ENCODE data around the gene SLC4A11.
"Not testable (repeated sequence)": the region's sequence is repeated elsewhere in the genome, so short reads cannot be mapped to it uniquely, and the experiment has no call there.

Gene SLC4A11

DNA sequence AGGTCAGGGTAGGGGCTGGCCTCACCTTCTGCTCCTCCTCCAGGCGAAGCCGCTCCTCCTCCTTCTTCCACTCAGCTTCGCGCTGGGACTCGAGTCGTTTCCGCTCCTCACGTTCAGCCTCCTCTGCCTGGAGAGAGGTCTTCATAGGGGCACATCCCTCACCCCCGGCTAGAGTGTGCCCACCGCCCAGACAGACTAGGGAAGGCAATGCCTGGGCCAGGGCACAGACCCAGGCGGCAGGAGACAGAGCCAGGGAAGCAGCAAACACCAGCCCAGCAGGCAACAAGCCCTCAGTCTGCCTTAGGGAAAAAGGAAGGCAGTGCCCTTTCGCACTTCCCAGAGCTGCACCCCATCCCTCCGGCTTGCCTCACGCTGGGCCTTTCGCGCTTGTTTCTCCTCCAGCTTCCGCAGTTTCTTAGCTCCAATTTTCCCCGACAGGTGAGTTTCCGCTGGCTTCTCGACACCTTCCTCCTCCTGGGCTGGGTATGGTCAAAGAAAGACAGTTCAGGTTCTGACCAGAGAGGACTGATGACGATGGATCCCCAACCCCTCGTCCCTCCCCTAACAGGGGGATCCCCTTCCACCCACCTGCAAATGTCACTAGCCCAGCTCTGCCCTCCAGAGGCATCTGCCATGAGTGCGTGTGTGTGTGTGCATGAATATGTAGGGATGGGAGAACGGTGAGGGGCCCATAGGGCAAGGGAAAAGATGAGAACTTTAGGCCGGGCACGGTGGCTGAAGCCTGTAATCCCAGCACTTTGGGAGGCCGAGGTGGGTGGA, 38.8 kb downstream of the SLC4A11 start:
- DNase-seq: no peak

DNA sequence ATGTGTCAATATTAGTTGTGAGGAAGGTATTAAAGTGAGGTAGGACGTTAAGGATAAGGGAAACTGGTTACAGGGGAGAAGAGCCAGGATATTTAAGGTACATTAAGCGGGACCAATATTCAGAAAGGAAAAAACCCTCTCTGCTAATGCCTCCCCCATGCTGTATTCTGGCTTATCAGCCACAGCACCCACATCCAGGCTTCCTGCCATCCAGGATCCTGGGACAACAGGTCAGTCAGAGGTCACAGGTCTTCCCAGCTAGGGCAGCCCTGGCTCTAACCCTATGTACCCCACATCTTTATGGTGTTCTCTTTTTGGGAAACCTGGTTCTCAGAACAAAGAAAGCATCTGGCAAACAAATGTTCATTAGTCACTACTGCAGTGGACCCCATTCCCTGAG, 39.8 kb downstream of the SLC4A11 start:
- no peak for DNase-seq

DNA sequence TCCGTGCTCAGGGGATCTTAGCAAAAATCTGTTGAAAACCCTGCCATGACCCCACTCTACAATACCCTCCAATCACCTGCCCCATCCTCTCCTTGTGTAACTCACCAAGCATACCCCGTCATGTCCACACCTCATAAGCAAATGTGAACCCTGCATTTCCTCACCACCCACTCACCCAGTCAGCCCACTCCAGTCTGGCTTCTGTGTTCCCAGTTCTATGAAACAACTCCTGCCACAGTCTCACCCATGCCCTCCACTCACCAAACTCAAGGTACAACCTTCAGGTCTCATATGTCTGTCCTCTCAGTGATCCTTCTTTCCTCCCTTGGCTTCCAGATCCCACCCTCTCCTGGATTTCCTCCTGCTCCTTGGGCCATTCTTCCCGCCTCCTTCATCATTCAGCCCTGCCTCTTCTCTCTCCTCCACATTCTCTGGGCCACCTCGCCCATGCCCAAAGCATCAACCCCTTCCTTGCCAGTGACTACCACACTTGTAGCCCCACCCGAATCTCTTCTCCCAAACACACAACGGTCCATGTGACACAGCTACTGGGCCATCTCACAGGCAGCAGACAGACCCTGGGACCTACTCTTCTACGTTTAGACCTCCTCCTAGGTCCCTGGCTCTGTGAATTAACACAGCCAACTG, 43.3 kb downstream of the SLC4A11 start:
- no peak for DNase-seq

DNA sequence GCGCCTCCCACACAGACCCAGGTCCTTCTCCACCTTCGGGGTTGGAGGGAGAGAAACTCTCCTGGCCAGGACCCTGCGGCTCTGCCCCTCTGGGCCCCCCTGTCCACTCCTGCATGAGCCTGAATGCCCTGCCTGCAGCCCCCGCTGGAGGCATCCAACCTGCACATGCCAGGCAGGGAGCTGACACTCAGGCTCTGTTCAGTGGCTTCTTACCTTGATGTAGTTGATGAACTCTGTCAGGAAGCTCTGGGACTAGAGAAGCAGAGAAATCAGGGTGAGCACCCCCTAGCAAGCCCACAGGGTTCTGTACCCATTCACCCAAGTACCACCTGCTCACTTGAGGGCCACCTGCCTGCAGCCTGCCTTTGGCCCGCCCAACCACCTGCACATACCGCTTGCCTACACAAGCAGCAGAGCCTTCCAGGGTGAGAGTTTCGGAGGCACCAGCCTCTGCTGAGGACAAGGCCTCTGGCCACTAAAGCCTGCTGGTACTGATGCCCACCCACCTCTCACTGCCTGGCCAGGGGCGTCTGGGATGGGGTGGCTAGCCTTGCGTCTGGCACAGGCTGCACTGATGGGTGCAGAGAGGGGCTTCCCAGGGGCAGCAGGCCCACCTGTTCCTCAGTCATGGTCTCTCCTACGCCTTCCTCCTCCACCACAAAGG, 44.2 kb downstream of the SLC4A11 start:
- no peak for DNase-seq

DNA sequence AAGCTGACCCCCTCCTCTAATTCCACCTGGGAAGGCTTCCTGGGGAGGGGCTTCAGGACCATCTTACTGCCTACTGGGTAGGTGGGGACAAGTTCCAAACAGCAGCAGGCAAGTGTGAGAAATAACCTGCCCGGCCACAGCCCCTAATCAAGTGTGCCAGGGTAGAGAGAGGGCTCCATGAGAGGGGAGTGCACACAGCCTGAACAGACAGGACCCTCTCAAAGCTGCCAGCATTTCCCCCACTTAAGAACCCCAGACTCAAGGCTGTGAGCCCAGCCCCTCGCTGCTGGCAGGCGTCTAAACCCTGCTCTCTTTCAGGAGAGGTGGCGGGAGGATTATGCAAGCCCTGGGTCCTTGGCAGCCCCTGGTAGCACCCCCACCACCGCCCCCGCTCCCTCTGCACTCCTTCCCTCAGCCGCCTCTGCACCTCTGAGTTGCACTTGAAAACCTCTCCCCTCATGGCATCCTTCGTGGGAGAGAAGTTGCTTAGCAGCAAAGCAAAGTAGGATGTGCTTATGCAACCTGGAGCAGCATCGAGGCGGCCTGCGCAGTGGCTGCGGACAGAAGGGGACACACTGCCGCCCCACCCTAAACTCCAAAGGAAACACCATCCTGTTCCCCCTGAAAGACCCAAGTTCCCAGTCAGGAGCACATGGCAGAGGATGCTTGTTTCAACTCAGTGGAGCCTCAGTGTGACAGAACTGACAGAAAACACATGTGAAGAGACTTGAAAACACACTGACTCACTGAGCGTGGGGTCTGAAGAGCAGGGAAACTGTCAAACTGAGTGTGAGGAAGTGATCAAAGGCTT, 45.0 kb downstream of the SLC4A11 start:
- DNase-seq: no peak

DNA sequence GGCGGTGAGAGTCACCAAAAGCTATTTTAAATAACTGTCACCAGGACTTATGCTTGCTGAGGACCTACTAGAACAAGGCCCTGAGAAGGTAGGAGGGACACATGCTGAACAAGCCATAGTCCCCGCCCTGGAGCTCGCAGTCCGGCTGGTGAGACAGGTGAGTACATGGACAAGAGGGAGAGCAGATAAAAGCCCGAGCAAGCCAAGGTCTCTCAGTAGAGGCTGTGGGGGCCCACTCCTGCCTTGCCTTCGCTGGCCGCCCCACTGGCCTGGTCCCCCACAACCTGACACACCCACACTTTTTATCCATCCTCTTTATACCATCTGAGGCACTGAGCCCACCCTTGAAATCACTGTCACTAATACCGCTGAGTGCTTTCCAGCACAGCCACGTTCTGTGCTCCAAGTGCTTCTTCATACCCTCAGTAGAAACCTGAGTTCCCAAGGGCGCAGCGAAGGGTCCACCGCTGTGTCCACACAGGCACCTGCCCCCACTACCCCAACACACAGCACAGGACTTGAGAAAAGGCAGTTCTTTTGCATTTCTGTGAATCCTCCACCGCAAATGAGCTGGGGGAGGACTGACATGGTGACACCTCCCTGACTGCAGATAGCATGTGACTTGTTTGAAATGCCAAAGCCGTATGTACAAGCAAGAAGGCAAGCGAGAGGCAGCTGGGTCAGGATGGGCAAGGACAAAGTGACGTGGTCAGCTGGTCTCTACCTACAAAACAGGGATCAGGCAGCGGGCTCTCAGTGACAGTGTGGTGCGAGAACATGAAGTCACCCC, 46.6 kb downstream of the SLC4A11 start:
- no peak for DNase-seq

DNA sequence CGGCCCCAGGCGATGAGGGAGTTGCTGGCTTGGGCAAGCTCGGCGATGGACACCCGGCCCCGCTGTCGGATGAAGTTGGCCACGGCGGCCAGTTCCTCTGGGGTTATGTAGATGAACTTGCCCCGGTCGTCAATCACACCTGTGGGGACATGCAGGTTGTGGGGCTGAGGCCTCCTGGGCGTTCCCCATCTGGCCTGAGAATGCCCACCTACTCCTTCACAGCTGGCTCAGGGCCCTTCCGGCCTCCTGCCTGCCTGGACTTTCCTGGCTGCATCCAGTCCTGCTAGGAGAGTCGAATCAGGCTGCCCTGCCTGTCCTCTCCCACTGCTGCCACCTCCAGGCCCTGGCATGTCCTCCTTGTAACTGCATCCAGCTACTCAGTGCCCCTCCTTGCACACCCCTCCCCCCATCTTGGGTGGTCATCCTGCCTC, 48.3 kb downstream of the SLC4A11 start:
- no peak for DNase-seq

DNA sequence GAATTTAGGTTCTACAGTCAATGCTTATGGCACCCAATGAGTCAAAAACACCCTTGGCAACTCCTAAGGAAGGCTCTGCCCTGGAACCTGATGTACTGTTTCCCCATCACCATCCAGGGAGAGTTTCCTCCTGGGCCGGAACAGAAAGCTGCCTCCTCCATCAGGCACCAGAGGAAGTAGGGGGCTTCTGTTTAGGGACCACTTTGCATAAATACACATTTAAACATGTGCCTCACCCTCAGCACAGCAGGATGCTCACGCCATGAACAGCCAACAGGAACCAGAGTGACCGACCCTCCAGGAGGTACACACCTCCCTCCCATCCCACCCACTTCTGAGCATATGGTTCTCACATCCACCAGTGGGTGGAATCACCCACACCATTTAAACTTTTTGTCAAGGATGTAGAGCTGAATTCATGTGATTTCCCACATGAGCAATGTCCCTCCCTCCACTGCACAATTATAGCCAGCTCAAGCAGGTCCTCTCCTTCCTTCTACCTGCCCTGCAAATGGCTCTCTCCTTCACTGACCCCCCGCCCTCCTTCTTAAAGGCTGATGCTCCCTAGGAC, 49.3 kb downstream of the SLC4A11 start:
- DNase-seq: no peak

DNA sequence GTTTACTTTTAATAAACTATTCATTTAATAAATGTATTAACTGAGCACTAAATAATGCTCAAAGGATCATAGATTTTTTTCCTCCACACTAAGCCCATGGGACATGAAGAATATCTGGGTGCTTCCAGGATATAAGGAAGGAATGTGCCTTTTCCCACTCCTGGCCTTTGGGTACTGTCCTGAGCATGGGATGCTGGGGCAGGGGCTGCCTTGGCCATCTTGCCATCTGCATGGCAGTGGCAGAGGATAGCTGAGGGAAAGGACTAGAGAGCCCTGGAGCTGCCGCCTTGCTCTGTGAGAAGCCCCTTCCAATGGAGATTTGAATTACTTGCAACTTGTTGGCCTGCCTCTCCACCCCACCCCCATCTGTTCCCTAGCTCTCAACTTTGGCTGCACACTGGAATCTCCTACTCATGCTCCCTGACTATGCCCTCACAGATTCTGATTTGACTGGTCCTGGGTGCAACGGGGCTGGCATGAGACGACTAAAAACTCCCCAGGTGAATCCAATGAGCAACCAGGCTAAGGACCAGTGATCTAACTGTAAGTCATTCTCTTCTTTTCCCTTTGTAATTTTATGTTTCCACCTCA, 50.1 kb downstream of the SLC4A11 start:
- no peak for DNase-seq

DNA sequence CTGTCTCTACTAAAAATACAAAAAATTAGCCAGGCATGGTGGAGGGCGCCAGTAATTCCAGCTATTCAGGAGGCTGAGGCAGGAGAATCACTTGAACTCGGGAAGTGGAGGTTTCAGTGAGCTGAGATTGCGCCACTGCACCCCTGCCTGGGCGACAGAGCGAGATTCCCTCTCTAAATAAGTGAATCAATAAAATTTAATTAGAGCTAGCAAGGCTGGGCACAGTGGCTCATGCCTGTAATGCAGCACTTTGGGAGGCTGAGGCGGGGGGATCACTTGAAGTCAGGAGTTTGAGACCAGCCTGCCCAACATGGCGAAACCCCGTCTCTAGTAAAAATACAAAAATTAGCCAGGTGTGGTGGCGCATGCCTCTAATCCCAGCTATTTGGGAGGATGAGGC, 51.1 kb downstream of the SLC4A11 start:
- DNase-seq: not testable (repeated sequence)

DNA sequence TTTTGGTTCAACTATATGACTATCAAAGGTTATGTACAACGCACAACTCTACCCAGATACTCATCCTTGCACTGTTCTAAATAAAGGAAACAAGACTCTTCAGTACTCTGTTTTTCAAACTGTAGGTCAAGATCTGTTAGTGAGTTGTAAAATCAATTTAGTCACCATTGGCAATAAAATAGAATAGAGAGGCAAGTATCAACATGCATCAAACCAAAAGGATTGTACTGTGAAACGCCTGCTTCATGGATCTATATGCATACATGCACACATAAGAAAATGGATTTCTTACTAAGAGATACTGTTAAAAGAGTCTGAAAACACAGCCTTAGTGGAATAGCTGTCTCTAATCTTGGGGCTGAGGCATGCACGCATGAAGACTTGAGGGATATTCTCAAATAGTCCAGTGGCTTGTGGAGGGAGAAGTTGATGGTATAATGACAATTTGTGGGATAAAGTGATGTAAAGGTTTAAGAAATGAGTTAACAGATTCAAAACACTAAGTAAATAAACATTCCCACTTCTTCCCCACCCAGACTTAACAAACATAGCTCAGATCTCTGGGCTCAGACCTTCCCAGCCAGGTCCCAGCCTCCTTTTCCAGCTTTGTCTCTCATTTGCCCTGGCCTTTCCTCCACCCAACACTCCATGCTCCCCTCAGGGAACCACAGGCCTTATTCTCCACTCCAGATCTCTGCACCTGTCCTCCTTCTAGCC, 54.9 kb downstream of the SLC4A11 start:
- no peak for DNase-seq

DNA sequence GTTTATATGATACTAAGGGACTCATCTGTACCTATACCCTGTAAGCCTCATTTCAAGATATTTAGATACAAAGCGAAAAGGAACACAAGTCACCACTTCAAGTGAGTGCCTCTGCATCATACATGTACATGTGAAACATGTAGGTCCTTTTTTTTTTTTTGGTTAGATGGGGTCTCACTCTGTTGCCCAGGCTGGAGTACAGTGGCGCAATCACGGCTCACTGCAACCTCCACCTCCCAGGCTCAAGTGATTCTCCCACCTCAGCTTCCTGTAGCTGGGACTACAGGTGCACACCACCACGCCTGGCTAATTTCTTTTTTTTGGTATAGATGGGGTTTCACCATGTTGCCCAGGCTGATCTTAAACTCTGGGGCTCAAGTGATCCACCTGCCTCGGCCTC, 56.6 kb downstream of the SLC4A11 start:
- DNase-seq: not testable (repeated sequence)

DNA sequence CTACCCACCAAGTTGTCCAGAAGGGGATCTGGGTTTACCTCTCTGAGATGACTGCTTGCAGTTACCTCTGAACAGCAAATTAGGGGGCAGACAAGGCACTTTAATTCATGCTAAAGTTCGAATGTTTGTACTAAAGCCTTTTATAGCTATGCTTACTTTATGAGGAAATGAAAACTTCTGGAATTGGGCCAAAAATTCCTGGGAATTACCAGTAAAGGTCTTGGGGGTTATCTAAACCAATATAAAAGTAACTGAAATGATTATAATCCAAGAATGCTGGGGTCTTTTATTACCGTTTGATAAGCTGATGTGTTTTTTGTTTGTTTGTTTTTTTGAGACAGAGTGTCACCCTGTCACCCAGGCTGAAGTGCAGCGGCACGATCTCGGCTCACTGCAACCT, 57.7 kb downstream of the SLC4A11 start:
- DNase-seq: no peak

DNA sequence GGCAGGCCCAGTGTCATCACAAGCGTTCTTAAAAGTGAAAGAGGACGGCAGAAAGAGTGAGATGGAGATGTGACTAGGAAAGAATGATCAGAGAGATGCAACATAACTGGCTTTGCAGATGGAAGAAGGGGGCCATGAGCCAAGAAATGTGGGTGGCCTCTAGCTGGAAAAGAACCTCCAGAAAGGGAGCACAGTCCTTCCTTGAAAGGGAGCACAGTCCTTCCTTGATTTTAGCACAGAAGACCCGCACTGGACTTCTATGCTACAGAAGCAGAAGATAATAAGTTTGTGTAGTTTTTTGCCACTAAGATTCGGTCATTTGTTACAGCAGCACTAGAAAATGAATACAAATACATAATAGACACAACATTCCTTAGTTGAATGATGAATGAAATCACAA, 58.7 kb downstream of the SLC4A11 start:
- no peak for DNase-seq

DNA sequence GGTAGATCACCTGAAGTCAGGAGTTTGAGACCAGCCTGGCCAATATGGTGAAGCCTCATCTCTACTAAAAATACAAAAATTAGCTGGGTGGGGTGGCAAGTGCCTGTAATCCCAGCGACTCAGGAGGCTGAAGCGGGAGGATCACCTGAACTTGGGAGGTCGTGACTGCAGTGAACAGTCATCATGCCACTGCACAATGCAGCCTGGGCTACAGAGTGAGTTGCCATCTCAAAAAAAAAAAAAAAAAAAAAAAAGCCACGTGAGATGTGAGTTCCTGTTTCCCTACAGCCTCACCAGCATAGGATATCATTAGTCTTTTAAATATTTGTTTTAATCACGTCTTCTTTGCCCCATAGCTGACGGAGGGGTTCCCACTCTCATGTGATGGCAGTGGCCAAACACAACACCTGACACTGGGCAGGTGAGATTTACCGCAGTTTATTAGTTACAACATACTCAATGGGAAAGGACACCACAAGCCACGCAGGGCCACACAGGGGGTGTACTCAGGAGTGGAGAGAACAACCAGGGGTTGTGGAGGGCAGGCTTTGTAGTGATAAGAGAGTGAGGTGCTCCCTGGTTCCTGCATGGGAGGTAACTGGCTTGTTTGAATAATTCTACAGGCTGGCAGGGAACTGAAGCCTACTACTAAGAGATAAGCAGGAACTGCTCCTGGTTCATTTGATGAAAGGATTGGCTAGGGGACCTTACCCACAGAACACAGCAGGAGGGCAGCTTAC, 61.1 kb downstream of the SLC4A11 start:
- no peak for DNase-seq
